ENCODE results near the gene DEPDC1B.

DEPDC1B gene

DNA sequence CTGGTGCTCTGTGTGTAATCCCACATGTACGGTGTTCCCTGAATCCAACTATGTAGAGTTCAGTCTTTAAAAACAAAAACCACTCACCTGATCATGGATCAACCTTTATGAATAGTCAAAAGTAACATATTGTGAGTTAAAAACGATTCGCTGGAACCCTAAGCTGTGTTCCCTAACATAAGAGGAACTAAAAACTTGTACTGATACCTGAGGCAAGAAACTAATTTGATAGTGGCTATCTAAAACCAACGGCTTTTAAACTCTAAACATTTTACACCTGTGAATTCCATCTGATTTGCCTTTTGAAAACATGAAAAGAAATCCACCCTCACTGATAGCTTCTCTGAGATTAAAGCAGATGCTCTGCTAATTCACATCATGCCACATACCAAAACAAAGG, 101.5 kb downstream of the DEPDC1B start:
- Histone ChIP-seq H3K14ac (ENCODE audit: low read length) (no peak overlapping the region), H2BK15ac (ENCODE audit: low read length) (no peak overlapping the region), H3K23ac (ENCODE audit: low read depth, low read length, poor library complexity) (no peak overlapping the region), H2AK5ac (ENCODE audit: low read depth, low read length) (no peak overlapping the region), H3K36me3 (replicated peaks in 1 of 2; ENCODE audit: control insufficient read depth in 2 of 2, insufficient read depth in 2 of 2, low read length in 2 of 2) (peaks cover 2 to 87% of the 10 kb centered on the region in 2 donors), H2AFZ (ENCODE audit: low read length) (no peak overlapping the region), H2BK120ac (ENCODE audit: low read depth, low read length) (no peak overlapping the region), H3K4me1 (ENCODE audit: control insufficient read depth in 2 of 2, insufficient read depth in 1 of 2, low read depth in 1 of 2, low read length in 2 of 2) (no peaks in the 10 kb centered on the region), H3K9ac (ENCODE audit: low read depth, low read length, poor library complexity) (no peak overlapping the region), H3K4me3 (ENCODE audit: low read length in 2 of 2) (no peak overlapping the region), H3K9me3 (replicated peaks in 1 of 2; ENCODE audit: control insufficient read depth in 2 of 2, insufficient read depth in 1 of 2, low read depth in 1 of 2, low read length in 2 of 2) (no peaks in the 10 kb centered on the region), H2BK5ac (ENCODE audit: low read length) (no peak overlapping the region), H2BK12ac (ENCODE audit: low read length) (no peak overlapping the region), H3K4me2 (ENCODE audit: insufficient read depth, low read length, poor library complexity, severe bottlenecking) (no peak overlapping the region), H4K91ac (ENCODE audit: low read depth, low read length, poor library complexity) (no peak overlapping the region), H3K27ac (replicated peaks; ENCODE audit: low read length) (no peak overlapping the region), H4K8ac (ENCODE audit: low read depth, low read length) (no peak overlapping the region), H3K27me3 (ENCODE audit: control insufficient read depth in 3 of 3, insufficient read depth in 3 of 3, low read depth in 1 of 3, low read length in 3 of 3) (no peaks in the 10 kb centered on the region), H3K4ac (ENCODE audit: low read length) (no peak overlapping the region), H3K18ac (ENCODE audit: low read length) (no peak overlapping the region), H3K79me1 (ENCODE audit: low read depth, low read length) (no peaks in the 10 kb centered on the region)
- no peak for DNase-seq (ENCODE audit: low spot score)
- no CpG with 5 or more reads among the region's 4 CpGs for WGBS, 2 donors (ENCODE audit: extremely low coverage in 2 of 2, insufficient read length in 2 of 2, insufficient replicate concordance in 1 of 2)

DNA sequence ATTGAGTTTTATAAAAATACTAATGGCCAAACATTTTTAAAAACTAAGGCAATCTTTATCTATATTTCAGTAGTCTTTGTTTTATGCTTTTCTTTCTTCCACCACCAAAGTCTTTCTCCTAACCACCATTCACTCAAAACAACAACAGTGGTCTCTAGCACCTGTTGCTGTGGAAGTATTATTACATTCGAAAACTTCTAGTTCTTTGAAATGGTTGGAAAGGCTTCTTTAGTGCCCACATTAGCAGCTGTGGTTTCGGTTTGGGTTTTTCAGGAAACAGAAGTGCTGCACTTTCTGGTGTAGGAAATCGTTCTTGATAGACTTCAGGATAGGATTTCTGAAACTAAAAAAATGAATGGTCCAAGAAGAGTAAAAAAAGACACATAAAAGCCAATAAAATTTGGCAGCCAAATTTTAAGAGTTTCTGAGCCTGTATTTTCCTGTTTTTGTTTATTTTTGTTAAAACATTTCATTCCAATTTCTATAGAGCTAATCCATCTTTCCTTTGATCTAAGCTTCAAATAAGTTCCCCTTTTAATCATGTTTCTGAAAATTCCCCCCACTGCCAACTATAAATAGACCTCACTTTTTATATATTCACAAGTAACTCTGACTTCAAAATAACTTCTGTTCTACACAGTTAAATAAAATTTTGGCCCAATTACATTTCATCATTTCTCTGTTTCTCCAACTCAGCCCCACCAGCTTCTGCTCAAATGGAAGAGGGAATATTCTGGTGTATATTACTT, 102.2 kb downstream of the DEPDC1B start:
- no peak overlapping the region for H4K91ac ChIP-seq (ENCODE audit: low read depth, low read length, poor library complexity)
- no peak overlapping the region for H3K4me3 ChIP-seq (ENCODE audit: low read length in 2 of 2)
- no peak overlapping the region for H2AFZ ChIP-seq (ENCODE audit: low read length)
- no peaks in the 10 kb centered on the region for H3K79me1 ChIP-seq (ENCODE audit: low read depth, low read length)
- no peak overlapping the region for H2BK15ac ChIP-seq (ENCODE audit: low read length)
- no peaks in the 10 kb centered on the region for H3K9me3 ChIP-seq (replicated peaks in 1 of 2; ENCODE audit: control insufficient read depth in 2 of 2, insufficient read depth in 1 of 2, low read depth in 1 of 2, low read length in 2 of 2)
- no peak overlapping the region for H2BK12ac ChIP-seq (ENCODE audit: low read length)
- no peak overlapping the region for H3K4ac ChIP-seq (ENCODE audit: low read length)
- no peak overlapping the region for H2BK5ac ChIP-seq (ENCODE audit: low read length)
- no peak overlapping the region for H3K4me2 ChIP-seq (ENCODE audit: insufficient read depth, low read length, poor library complexity, severe bottlenecking)
- no peak overlapping the region for H3K27ac ChIP-seq (replicated peaks; ENCODE audit: low read length)
- no peak for DNase-seq (ENCODE audit: low spot score)
- H2BK120ac ChIP-seq (ENCODE audit: low read depth, low read length): no peak overlapping the region
- no peak overlapping the region for H3K14ac ChIP-seq (ENCODE audit: low read length)
- H3K9ac ChIP-seq (ENCODE audit: low read depth, low read length, poor library complexity): no peak overlapping the region
- no peak overlapping the region for H4K8ac ChIP-seq (ENCODE audit: low read depth, low read length)
- H3K4me1 ChIP-seq (ENCODE audit: control insufficient read depth in 2 of 2, insufficient read depth in 1 of 2, low read depth in 1 of 2, low read length in 2 of 2): no peaks in the 10 kb centered on the region
- H2AK5ac ChIP-seq (ENCODE audit: low read depth, low read length): no peak overlapping the region
- no peaks in the 10 kb centered on the region for H3K27me3 ChIP-seq (ENCODE audit: control insufficient read depth in 3 of 3, insufficient read depth in 3 of 3, low read depth in 1 of 3, low read length in 3 of 3)
- peaks cover 1 to 81% of the 10 kb centered on the region in 2 donors for H3K36me3 ChIP-seq (replicated peaks in 1 of 2; ENCODE audit: control insufficient read depth in 2 of 2, insufficient read depth in 2 of 2, low read length in 2 of 2)
- no peak overlapping the region for H3K18ac ChIP-seq (ENCODE audit: low read length)
- H3K23ac ChIP-seq (ENCODE audit: low read depth, low read length, poor library complexity): no peak overlapping the region
- WGBS, 2 donors (ENCODE audit: extremely low coverage in 2 of 2, insufficient read length in 2 of 2, insufficient replicate concordance in 1 of 2): no CpG with 5 or more reads among the region's 3 CpGs

DNA sequence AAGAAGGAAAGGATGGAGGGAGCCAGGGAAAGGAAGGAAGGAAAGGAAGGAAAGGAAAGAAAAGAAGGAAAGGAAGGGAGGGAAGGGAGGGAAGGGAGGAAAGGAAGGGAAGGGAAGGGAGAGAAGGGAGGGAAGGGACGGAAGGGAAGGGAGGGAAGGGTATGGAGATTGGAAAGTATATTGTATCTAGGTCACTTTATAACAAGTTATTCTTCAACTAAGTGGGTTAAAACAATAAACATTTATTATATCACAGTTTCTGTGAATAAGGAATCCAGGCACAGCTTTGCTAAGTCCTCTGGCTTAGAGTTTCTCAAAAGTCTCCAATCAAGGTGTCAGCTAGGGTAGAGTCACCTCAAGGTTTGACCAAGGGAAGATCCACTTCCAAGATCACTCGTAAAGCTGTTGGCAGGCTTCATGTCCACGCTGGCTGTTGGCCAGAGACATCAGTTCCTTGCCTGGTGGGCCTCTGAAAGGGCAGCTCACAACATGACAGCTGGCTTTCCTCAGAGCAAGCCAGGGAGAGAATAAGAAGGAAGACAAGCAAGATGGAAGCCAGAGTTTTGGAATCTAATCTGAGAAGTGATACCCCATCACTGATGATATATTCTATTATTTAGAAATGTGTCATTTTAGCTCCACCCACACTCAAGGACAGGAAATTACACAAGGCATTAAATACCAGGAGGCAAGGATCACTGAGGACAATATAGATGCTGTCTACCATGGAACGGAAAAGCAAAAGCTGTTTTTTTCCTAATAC, 105.1 kb downstream of the DEPDC1B start:
- no peak overlapping the region for H3K9ac ChIP-seq (ENCODE audit: low read depth, low read length, poor library complexity)
- H3K27me3 ChIP-seq (ENCODE audit: control insufficient read depth in 3 of 3, insufficient read depth in 3 of 3, low read depth in 1 of 3, low read length in 3 of 3): no peaks in the 10 kb centered on the region
- no peak overlapping the region for H3K23ac ChIP-seq (ENCODE audit: low read depth, low read length, poor library complexity)
- H4K91ac ChIP-seq (ENCODE audit: low read depth, low read length, poor library complexity): no peak overlapping the region
- no peaks in the 10 kb centered on the region for H3K4me1 ChIP-seq (ENCODE audit: control insufficient read depth in 2 of 2, insufficient read depth in 1 of 2, low read depth in 1 of 2, low read length in 2 of 2)
- H3K9me3 ChIP-seq (replicated peaks in 1 of 2; ENCODE audit: control insufficient read depth in 2 of 2, insufficient read depth in 1 of 2, low read depth in 1 of 2, low read length in 2 of 2): no peaks in the 10 kb centered on the region
- no peak overlapping the region for H2AFZ ChIP-seq (ENCODE audit: low read length)
- H2BK5ac ChIP-seq (ENCODE audit: low read length): no peak overlapping the region
- no peak overlapping the region for H3K4me2 ChIP-seq (ENCODE audit: insufficient read depth, low read length, poor library complexity, severe bottlenecking)
- no peak overlapping the region for H2BK15ac ChIP-seq (ENCODE audit: low read length)
- H3K14ac ChIP-seq (ENCODE audit: low read length): no peak overlapping the region
- peaks cover 0 to 59% of the 10 kb centered on the region in 2 donors for H3K36me3 ChIP-seq (replicated peaks in 1 of 2; ENCODE audit: control insufficient read depth in 2 of 2, insufficient read depth in 2 of 2, low read length in 2 of 2)
- no peak overlapping the region for H2AK5ac ChIP-seq (ENCODE audit: low read depth, low read length)
- no peak for DNase-seq (ENCODE audit: low spot score)
- H2BK120ac ChIP-seq (ENCODE audit: low read depth, low read length): no peak overlapping the region
- H3K4me3 ChIP-seq (ENCODE audit: low read length in 2 of 2): no peak overlapping the region
- no peak overlapping the region for H3K18ac ChIP-seq (ENCODE audit: low read length)
- no peaks in the 10 kb centered on the region for H3K79me1 ChIP-seq (ENCODE audit: low read depth, low read length)
- no peak overlapping the region for H4K8ac ChIP-seq (ENCODE audit: low read depth, low read length)
- WGBS, 2 donors (ENCODE audit: extremely low coverage in 2 of 2, insufficient read length in 2 of 2, insufficient replicate concordance in 1 of 2): 83% methylated on average over 1 of the region's 4 CpGs; no CpG with 5 or more reads in 1 of the 2 donors
- no peak overlapping the region for H3K27ac ChIP-seq (replicated peaks; ENCODE audit: low read length)
- no peak overlapping the region for H3K4ac ChIP-seq (ENCODE audit: low read length)
- H2BK12ac ChIP-seq (ENCODE audit: low read length): no peak overlapping the region

DNA sequence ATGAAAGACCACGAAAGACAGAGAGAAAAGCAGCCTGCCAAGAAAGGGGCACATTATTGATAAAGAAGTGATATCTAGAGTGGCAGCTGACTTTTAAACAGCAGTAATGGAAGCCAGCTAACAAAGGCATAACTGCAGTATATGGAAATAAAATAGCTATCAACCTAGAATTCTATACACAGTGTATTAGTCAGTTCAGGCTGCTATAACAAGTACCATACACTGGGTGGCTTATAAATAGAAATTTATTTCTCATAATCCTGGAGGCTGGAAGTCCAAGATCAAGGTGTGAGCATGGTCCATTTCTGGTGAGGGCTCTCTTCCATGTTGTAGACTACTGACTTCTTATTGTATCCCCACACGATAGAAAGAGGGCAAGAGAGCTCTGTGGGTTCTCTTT, 109.8 kb downstream of the DEPDC1B start:
- H3K23ac ChIP-seq (ENCODE audit: low read depth, low read length, poor library complexity): no peak overlapping the region
- no peak overlapping the region for H4K91ac ChIP-seq (ENCODE audit: low read depth, low read length, poor library complexity)
- no peaks in the 10 kb centered on the region for H3K27me3 ChIP-seq (ENCODE audit: control insufficient read depth in 3 of 3, insufficient read depth in 3 of 3, low read depth in 1 of 3, low read length in 3 of 3)
- DNase-seq (ENCODE audit: low spot score): no peak
- no peak overlapping the region for H4K8ac ChIP-seq (ENCODE audit: low read depth, low read length)
- H3K27ac ChIP-seq (replicated peaks; ENCODE audit: low read length): no peak overlapping the region
- H3K36me3 ChIP-seq (replicated peaks in 1 of 2; ENCODE audit: control insufficient read depth in 2 of 2, insufficient read depth in 2 of 2, low read length in 2 of 2): peaks cover 0 to 22% of the 10 kb centered on the region in 2 donors
- no peaks in the 10 kb centered on the region for H3K79me1 ChIP-seq (ENCODE audit: low read depth, low read length)
- no CpG with 5 or more reads among the region's 2 CpGs for WGBS, 2 donors (ENCODE audit: extremely low coverage in 2 of 2, insufficient read length in 2 of 2, insufficient replicate concordance in 1 of 2)
- H3K4me1 ChIP-seq (ENCODE audit: control insufficient read depth in 2 of 2, insufficient read depth in 1 of 2, low read depth in 1 of 2, low read length in 2 of 2): no peaks in the 10 kb centered on the region
- H2BK120ac ChIP-seq (ENCODE audit: low read depth, low read length): no peak overlapping the region
- no peak overlapping the region for H2AFZ ChIP-seq (ENCODE audit: low read length)
- H3K9me3 ChIP-seq (replicated peaks in 1 of 2; ENCODE audit: control insufficient read depth in 2 of 2, insufficient read depth in 1 of 2, low read depth in 1 of 2, low read length in 2 of 2): no peaks in the 10 kb centered on the region
- no peak overlapping the region for H2BK5ac ChIP-seq (ENCODE audit: low read length)
- no peak overlapping the region for H2AK5ac ChIP-seq (ENCODE audit: low read depth, low read length)
- H3K18ac ChIP-seq (ENCODE audit: low read length): no peak overlapping the region
- H2BK15ac ChIP-seq (ENCODE audit: low read length): no peak overlapping the region
- H3K9ac ChIP-seq (ENCODE audit: low read depth, low read length, poor library complexity): no peak overlapping the region
- H3K14ac ChIP-seq (ENCODE audit: low read length): no peak overlapping the region
- no peak overlapping the region for H3K4ac ChIP-seq (ENCODE audit: low read length)
- no peak overlapping the region for H3K4me2 ChIP-seq (ENCODE audit: insufficient read depth, low read length, poor library complexity, severe bottlenecking)
- no peak overlapping the region for H3K4me3 ChIP-seq (ENCODE audit: low read length in 2 of 2)
- no peak overlapping the region for H2BK12ac ChIP-seq (ENCODE audit: low read length)

Measured in neuronal stem cell (in vitro differentiated cells).